Calu3 (cell line): ENCODE results near the gene FMN1. TPM values are rescaled to one million over a fixed set of nuclear protein-coding genes. Genes with fewer than 3 reads are reported as not detected.

ENCODE experiments used
- BruUV-seq: library from RNA; stranded (reverse); fragments of 400-500 nt; replicated peaks from 2 replicates; lab custom pipeline; 2021; lab: Mats Ljungman, UMichigan
- CTCF ChIA-PET: fragments of 300-600 bp; sonication (Branson Sonifier 250); formaldehyde crosslinking; loops from one replicate; lab custom pipeline; 2022; ENCODE audit warnings: antibody characterized with exemption; lab: Charles Lee
- DNase-seq: peaks from one replicate; pipeline ENCODE4 v3.0.0; 2022
- H3K27ac Mint-ChIP-seq: one replicate; pipeline ENCODE4 v1.8.0; 2022; ENCODE audit warnings: mixed read lengths; ENCODE audit not compliant: unreplicated experiment
- H3K27me3 Mint-ChIP-seq: one replicate; pipeline ENCODE4 v1.8.0; 2022; ENCODE audit warnings: mixed read lengths; ENCODE audit not compliant: unreplicated experiment
- H3K36me3 Mint-ChIP-seq: one replicate; pipeline ENCODE4 v1.8.0; 2022; ENCODE audit warnings: mild to moderate bottlenecking, moderate library complexity, mixed read lengths; ENCODE audit not compliant: insufficient read depth, unreplicated experiment
- H3K4me1 Mint-ChIP-seq: one replicate; pipeline ENCODE4 v1.8.0; 2022; ENCODE audit warnings: mild to moderate bottlenecking, low read depth, mixed read lengths; ENCODE audit not compliant: unreplicated experiment
- H3K4me3 Mint-ChIP-seq: one replicate; pipeline ENCODE4 v1.8.0; 2022; ENCODE audit warnings: mild to moderate bottlenecking, low read depth, moderate library complexity, mixed read lengths; ENCODE audit not compliant: unreplicated experiment
- H3K9me3 Mint-ChIP-seq: one replicate; pipeline ENCODE4 v1.8.0; 2022; ENCODE audit warnings: low read depth, mixed read lengths; ENCODE audit not compliant: unreplicated experiment
- CTCF ChIP-seq: fragments of 200-600 bp; IDR thresholded peaks from one replicate; pipeline ENCODE4 v1.8.0; 2022; ENCODE audit warnings: antibody characterized with exemption; ENCODE audit not compliant: unreplicated experiment
- intact Hi-C: fragments of 100-400 bp; cut with micrococcal nuclease; formaldehyde crosslinking; loops from one replicate; pipeline ENCODE4 v1.10.0; 2022; ENCODE audit not compliant: unreplicated experiment
- total RNA-seq: library from RNA; stranded (reverse); gene quantifications from 2 replicates; pipeline ENCODE4 v1.2.3, GENCODE V29; 2022

FMN1 gene
- total RNA-seq, 1 experiment from 2014 or later = 7.1 TPM

GRCh38 chr15:33201491-33202231, 7.1 kb upstream of the FMN1 start:
- no peak for TF ChIP-seq CTCF
- intact Hi-C loops = no loop called here
- peak; percentile 58 for DNase-seq
- Mint-ChIP-seq H3K27me3 (no peaks in the 10 kb centered on the region), H3K9me3 (no peaks in the 10 kb centered on the region), H3K4me1 (peaks cover 9% of the 10 kb centered on the region), H3K27ac (peak overlapping the region; percentile 72), H3K4me3 (peak overlapping the region; percentile 62), H3K36me3 (no peaks in the 10 kb centered on the region)
- CTCF ChIA-PET = no interaction called here
- BruUV-seq = no TSS peak

DNA sequence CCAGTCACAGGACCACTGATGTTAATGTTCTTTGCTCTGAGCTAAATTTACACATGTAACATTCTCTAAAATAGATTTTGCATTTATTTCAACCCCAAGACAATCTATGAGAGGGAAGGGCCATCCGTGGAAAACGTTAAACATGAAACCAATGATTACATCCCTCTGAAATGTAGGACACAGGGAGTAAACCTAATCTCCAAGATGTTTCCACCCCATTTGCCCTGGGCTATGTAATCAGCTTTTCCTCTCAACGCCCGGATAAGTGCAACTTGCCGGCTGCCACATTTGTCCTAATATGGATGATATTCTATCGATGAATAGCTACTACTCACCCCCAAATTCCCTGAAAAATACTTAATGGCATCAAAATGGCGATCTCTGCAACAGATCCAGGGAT, 6.4 kb upstream of the FMN1 start:
- no peak overlapping the region for H3K27ac Mint-ChIP-seq
- intact Hi-C loops = no loop called here
- H3K36me3 Mint-ChIP-seq = no peaks in the 10 kb centered on the region
- no TSS peak for BruUV-seq
- no peak for DNase-seq
- H3K4me3 Mint-ChIP-seq = peak overlapping the region; percentile 62
- H3K27me3 Mint-ChIP-seq = no peaks in the 10 kb centered on the region
- peaks cover 9% of the 10 kb centered on the region for H3K4me1 Mint-ChIP-seq
- TF ChIP-seq CTCF = no peak
- CTCF ChIA-PET = no interaction called here
- no peaks in the 10 kb centered on the region for H3K9me3 Mint-ChIP-seq

DNA sequence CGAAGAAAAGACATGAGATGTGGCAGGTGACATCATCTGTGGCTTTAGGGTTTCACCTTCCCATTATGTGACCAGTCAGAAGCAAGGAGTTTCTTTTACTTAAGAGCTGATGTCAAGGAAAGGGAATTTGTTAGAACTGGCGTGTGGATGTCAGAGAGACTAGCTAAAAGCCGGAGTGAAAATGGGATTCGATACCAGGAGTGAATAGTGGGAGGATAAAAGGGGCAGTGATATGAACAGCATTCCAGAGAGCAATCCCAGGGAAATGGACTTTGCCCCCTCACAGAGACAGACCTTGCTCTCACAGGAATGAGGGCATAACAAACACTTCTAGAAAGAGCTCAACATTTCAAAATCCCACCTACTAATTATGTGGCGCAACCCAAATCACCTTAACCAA, 5.9 kb upstream of the FMN1 start:
- no peaks in the 10 kb centered on the region for H3K36me3 Mint-ChIP-seq
- H3K9me3 Mint-ChIP-seq = no peaks in the 10 kb centered on the region
- intact Hi-C loops = no loop called here
- CTCF ChIA-PET = no interaction called here
- no peaks in the 10 kb centered on the region for H3K27me3 Mint-ChIP-seq
- DNase-seq = no peak
- no peak overlapping the region for H3K4me3 Mint-ChIP-seq
- H3K4me1 Mint-ChIP-seq = peaks cover 9% of the 10 kb centered on the region
- no peak overlapping the region for H3K27ac Mint-ChIP-seq
- no TSS peak for BruUV-seq
- TF ChIP-seq CTCF = no peak

DNA sequence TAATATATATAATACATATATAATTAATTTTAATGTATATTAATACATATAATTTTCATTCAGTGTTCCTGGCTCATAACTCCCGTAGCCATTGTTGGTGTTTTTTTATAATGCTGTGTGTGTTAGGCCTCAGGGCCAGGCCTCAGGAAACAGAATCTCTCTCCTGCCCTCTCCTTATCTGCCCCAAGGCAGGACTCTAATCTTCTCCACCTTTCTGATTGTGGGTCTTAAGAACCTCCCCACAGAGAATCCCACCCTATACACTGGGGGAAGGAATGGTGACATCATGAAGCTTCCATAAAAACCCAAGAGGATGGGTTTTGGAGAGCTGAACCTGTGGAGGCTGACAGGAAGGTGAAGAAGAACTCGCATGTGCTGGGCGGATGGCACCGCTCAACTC, 4.0 kb upstream of the FMN1 start:
- H3K27me3 Mint-ChIP-seq = no peaks in the 10 kb centered on the region
- H3K27ac Mint-ChIP-seq = no peak overlapping the region
- intact Hi-C loops = no loop called here
- H3K4me3 Mint-ChIP-seq = no peak overlapping the region
- no peak for TF ChIP-seq CTCF
- no peaks in the 10 kb centered on the region for H3K9me3 Mint-ChIP-seq
- peaks cover 9% of the 10 kb centered on the region for H3K4me1 Mint-ChIP-seq
- BruUV-seq = no TSS peak
- DNase-seq = no peak
- CTCF ChIA-PET = no interaction called here
- peaks cover 10% of the 10 kb centered on the region for H3K36me3 Mint-ChIP-seq
